NB4 (cell line): ENCODE measurements around the gene ANKRD24.

Source experiments
- TF ChIP-seq, protein P1 (sequence below): IDR thresholded peaks from one replicate; pipeline ENCODE4 v1.5.1; 2012; ENCODE audit warnings: low read depth, low read length
- TF ChIP-seq, protein P2 (sequence below): IDR thresholded peaks from 2 replicates; pipeline ENCODE4 v1.6.1; 2011; ENCODE audit warnings: low read depth, low read length

DNA sequence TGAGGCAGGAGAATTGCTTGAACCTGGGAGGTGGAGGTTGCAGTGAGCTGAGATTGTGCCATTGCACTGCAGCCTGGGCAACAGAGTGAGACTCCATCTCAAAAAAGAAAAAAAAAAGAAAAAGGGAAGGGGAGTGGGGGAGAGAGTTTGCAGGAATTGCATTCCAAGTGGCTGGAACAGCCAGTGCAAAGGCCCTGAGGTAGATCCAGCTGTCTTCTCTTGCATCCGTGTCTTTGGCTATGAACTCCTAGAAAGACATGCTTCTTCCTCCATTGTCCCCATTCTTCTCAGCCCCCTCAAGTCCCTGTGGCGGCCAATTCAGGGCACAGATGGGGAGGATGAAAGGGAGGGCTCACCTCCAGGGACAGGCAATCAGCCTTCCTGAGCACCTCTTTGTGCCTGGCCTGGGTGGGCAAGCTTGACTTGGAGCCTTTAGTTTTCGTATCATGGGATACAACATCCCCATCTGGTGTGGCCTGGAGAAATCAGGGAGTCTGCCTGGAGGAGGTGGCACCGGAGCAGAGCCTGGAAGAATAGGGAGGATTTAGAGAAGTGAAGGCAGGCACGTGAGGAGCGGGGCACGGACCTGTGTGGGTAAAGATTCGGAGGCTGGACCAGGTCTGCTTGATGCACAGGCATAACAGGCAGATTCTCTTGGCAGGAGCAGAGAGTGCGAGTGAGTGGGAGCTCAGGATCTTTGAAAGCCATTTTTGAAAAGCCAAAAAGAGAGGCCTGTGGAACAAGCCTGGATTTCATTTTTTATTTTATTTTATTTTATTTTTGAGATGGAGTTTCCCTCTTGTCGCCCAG, 5.0 kb downstream of the ANKRD24 start:
- TF ChIP-seq, protein P1, sequence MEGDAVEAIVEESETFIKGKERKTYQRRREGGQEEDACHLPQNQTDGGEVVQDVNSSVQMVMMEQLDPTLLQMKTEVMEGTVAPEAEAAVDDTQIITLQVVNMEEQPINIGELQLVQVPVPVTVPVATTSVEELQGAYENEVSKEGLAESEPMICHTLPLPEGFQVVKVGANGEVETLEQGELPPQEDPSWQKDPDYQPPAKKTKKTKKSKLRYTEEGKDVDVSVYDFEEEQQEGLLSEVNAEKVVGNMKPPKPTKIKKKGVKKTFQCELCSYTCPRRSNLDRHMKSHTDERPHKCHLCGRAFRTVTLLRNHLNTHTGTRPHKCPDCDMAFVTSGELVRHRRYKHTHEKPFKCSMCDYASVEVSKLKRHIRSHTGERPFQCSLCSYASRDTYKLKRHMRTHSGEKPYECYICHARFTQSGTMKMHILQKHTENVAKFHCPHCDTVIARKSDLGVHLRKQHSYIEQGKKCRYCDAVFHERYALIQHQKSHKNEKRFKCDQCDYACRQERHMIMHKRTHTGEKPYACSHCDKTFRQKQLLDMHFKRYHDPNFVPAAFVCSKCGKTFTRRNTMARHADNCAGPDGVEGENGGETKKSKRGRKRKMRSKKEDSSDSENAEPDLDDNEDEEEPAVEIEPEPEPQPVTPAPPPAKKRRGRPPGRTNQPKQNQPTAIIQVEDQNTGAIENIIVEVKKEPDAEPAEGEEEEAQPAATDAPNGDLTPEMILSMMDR = no peak
- TF ChIP-seq, protein P2, sequence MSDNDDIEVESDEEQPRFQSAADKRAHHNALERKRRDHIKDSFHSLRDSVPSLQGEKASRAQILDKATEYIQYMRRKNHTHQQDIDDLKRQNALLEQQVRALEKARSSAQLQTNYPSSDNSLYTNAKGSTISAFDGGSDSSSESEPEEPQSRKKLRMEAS = no peak
